Keratinocyte (primary cell): ENCODE data around the gene RENBP. TPM values are rescaled to one million over a fixed set of nuclear protein-coding genes. Genes with fewer than 3 reads are reported as not detected.

Experiments used
- DNase-seq: peaks from one replicate; pipeline ENCODE4 v3.0.0-alpha.2; 2011; ENCODE audit warnings: low read depth, missing footprints, low spot score
- FAIRE-seq: peaks from 2 replicates; lab custom pipeline; 2011; peaks lifted over from hg19 to GRCh38; lab: Jason Lieb, UNC
- H2AFZ ChIP-seq: 2 replicates; pipeline ENCODE4 v1.6.0; 2012; ENCODE audit warnings: low read length, control low read depth, inconsistent platforms; ENCODE audit not compliant: control insufficient read depth
- H3K27ac ChIP-seq: 2 replicates; pipeline ENCODE4 v1.5.1; 2011; ENCODE audit warnings: low read length; ENCODE audit not compliant: control insufficient read depth, insufficient read depth
- H3K27me3 ChIP-seq: 3 replicates; pipeline ENCODE4 v1.6.0; 2011; ENCODE audit warnings: low read length; ENCODE audit not compliant: control insufficient read depth, insufficient read depth; ENCODE audit errors: extremely low read depth
- H3K36me3 ChIP-seq, 2 experiments: 2 replicates in 1 of 2; 3 replicates in 1 of 2; pipeline ENCODE4 v1.5.1; 2011; ENCODE audit warnings: low read length in 2 of 2, mild to moderate bottlenecking in 1 of 2; ENCODE audit not compliant: control insufficient read depth in 2 of 2, insufficient read depth in 2 of 2; ENCODE audit errors: extremely low read depth in 1 of 2
- H3K4me1 ChIP-seq: 3 replicates; pipeline ENCODE4 v1.5.1; 2011; ENCODE audit warnings: low read length; ENCODE audit not compliant: control insufficient read depth, insufficient read depth; ENCODE audit errors: extremely low read depth
- H3K4me2 ChIP-seq: 3 replicates; pipeline ENCODE4 v1.6.0; 2011; ENCODE audit warnings: low read depth, low read length; ENCODE audit not compliant: control insufficient read depth, insufficient read depth; ENCODE audit errors: extremely low read depth
- H3K4me3 ChIP-seq, 3 experiments: fragments of 200-600 bp in 1 of 3; sonication (generic) in 1 of 3; 2 replicates in 2 of 3; 3 replicates in 1 of 3; pipeline ENCODE4 v1.5.1; 2011 to 2016; ENCODE audit warnings: low read length in 3 of 3, mild to moderate bottlenecking in 3 of 3, control low read depth in 2 of 3, inconsistent platforms in 1 of 3, low read depth in 1 of 3, mixed read lengths in 1 of 3, mixed run types in 1 of 3, moderate library complexity in 1 of 3; ENCODE audit not compliant: control insufficient read depth in 2 of 3, insufficient read depth in 2 of 3; ENCODE audit errors: extremely low read depth in 1 of 3
- H3K79me2 ChIP-seq: 2 replicates; pipeline ENCODE4 v1.6.0; 2012; ENCODE audit warnings: low read length; ENCODE audit not compliant: control insufficient read depth, insufficient read depth
- H3K9ac ChIP-seq: 3 replicates; pipeline ENCODE4 v1.6.0; 2011; ENCODE audit warnings: low read length; ENCODE audit not compliant: control insufficient read depth, insufficient read depth; ENCODE audit errors: extremely low read depth
- H3K9me1 ChIP-seq: 3 replicates; pipeline ENCODE4 v1.6.0; 2011; ENCODE audit warnings: low read length; ENCODE audit not compliant: control insufficient read depth, insufficient read depth; ENCODE audit errors: extremely low read depth
- H3K9me3 ChIP-seq: 2 replicates; pipeline ENCODE4 v1.5.1; 2012; ENCODE audit warnings: low read depth, low read length; ENCODE audit not compliant: control insufficient read depth
- H4K20me1 ChIP-seq: 3 replicates; pipeline ENCODE4 v1.6.0; 2011; ENCODE audit warnings: low read length; ENCODE audit not compliant: control insufficient read depth, insufficient read depth; ENCODE audit errors: extremely low read depth
- EZH2 ChIP-seq: IDR thresholded peaks from one replicate; pipeline ENCODE4 v1.6.1; 2012; ENCODE audit warnings: inconsistent platforms, mild to moderate bottlenecking, low read length, moderate library complexity
- dilution Hi-C: fragments of 300-500 bp; cut with MboI; formaldehyde crosslinking; loops from one replicate; pipeline ENCODE4 v1.7.0; 2020; ENCODE audit warnings: low sequenced_read_pairs; ENCODE audit not compliant: extremely low pct_ligation_motif_present
- polyA plus RNA-seq, 5 experiments: library from polyadenylated mRNA; depleted of rRNA in 3 of 5; stranded (reverse) in 3 of 5; stranded (forward) in 1 of 5; unstranded in 1 of 5; fragments of >200 nt; gene quantifications; 1 replicate in 1 of 5; 2 replicates in 3 of 5; 3 replicates in 1 of 5; pipeline versions ENCODE4 v1.2.1 to v1.2.3, GENCODE V29; 2011 to 2012; ENCODE audit warnings: missing spikeins in 2 of 5, low read depth in 1 of 5, low replicate concordance in 1 of 5
- TF ChIP-seq, protein P1 (sequence below), 3 experiments: IDR thresholded peaks in 1 of 3; conservative IDR thresholded peaks in 1 of 3; optimal IDR thresholded peaks in 1 of 3; 2 replicates in 2 of 3; 3 replicates in 1 of 3; pipeline versions ENCODE3 to v1.5.1; 2011; ENCODE audit warnings: low read length in 3 of 3, mild to moderate bottlenecking in 3 of 3, moderate library complexity in 2 of 3, control low read depth in 1 of 3, inconsistent platforms in 1 of 3; ENCODE audit not compliant: insufficient read depth in 2 of 3; ENCODE audit errors: extremely low read depth in 1 of 3

Gene RENBP
- polyA plus RNA-seq, 1 donor (not counting 4 experiments of a cell fraction or from before 2014, with no cell fraction given) = 0.16 TPM

DNA sequence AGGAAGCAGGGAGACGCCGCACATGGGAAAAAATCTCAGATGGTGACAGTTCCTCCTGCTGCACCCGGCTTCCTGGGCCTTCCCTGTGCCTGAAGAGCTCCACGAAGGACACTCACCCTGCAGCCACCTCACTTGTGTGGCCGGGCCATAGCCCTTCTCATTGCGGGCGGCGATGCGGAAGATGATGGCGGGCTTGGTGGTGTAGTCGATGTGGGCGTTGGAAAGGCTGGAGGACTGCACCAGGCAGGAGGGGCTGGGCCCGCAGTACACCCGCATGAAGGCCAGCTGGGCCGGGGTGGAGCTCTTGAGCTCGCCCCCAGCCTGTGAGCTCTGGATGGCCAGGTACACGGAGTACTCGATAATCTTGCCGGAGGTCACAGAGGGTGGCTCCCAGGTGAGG lies 5.7 kb upstream of the RENBP start:
- no peak for DNase-seq
- H3K9ac ChIP-seq = no peak overlapping the region
- H2AFZ ChIP-seq = no peak overlapping the region
- H3K4me3 ChIP-seq = no peak overlapping the region
- H3K27me3 ChIP-seq = no peaks in the 10 kb centered on the region
- H3K4me1 ChIP-seq = no peaks in the 10 kb centered on the region
- FAIRE-seq = no peak
- no peaks in the 10 kb centered on the region for H4K20me1 ChIP-seq
- H3K27ac ChIP-seq = no peak overlapping the region
- TF ChIP-seq, protein P1, sequence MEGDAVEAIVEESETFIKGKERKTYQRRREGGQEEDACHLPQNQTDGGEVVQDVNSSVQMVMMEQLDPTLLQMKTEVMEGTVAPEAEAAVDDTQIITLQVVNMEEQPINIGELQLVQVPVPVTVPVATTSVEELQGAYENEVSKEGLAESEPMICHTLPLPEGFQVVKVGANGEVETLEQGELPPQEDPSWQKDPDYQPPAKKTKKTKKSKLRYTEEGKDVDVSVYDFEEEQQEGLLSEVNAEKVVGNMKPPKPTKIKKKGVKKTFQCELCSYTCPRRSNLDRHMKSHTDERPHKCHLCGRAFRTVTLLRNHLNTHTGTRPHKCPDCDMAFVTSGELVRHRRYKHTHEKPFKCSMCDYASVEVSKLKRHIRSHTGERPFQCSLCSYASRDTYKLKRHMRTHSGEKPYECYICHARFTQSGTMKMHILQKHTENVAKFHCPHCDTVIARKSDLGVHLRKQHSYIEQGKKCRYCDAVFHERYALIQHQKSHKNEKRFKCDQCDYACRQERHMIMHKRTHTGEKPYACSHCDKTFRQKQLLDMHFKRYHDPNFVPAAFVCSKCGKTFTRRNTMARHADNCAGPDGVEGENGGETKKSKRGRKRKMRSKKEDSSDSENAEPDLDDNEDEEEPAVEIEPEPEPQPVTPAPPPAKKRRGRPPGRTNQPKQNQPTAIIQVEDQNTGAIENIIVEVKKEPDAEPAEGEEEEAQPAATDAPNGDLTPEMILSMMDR (optimal IDR thresholded peaks at IDR 0.05 in 1 of 3, IDR thresholded peaks at IDR 0.05 in 1 of 3, conservative IDR thresholded peaks at IDR 0.05 in 1 of 3; ENCODE audit: extremely low read depth in 1 of 3, insufficient read depth in 2 of 3, low read length in 3 of 3) = no peak
- TF ChIP-seq EZH2 = no peak
- peaks cover 18 to 27% of the 10 kb centered on the region in 2 experiments for H3K36me3 ChIP-seq
- H3K79me2 ChIP-seq = no peaks in the 10 kb centered on the region
- H3K9me1 ChIP-seq = no peaks in the 10 kb centered on the region
- dilution Hi-C loops = no loop called here
- no peak overlapping the region for H3K4me2 ChIP-seq
- no peaks in the 10 kb centered on the region for H3K9me3 ChIP-seq

DNA sequence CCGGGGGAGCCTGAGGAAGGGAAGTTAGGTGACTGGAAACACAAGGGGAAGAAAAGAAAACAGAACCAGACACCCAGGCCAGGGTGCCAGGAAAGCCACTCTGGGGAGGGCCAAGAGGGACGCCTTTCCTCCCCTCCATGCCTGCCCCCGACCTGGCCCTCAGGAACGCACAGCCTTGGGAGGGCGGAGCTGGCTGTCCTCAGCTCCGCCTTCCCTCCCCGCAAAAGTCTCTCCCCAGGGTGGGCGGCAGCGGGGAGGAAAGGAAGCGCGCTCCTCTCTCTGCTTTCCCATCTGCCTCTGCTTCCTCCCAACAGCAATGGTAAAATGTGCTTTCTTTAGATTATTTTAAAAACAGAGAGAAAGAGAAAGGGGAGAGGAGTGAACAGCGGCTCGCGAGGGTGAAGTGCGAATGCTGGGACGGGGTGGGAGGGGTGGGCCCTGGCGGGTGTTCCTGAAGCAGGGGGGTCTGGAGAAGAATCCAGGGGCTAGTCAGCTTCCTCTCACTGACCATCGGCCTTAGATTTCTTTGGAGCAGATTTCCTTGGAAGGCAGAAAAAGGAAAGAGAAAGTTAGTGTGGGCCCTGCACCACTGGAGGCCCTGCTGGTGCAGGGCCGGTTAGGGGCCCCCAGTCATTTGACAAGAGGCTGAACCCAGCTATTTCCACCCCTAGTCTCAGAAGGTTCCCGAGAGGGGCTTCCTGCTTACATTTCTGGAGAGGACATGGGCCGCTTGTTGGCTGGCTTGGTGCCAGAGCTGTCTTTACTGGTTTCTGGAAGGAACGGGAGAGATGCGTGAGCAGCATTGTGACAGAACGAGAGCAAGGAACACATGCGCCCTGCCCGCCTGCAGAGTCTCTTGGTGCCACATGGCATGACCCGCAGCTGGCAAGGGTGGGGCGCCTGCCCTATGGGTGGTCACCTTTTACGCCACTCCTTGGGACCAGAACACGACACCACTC lies 4.7 kb upstream of the RENBP start:
- dilution Hi-C loops = no loop called here
- Histone ChIP-seq H3K4me3 (no peak overlapping the region), H2AFZ (no peak overlapping the region), H3K27ac (no peak overlapping the region), H3K27me3 (no peaks in the 10 kb centered on the region), H3K4me2 (no peak overlapping the region), H3K4me1 (no peaks in the 10 kb centered on the region), H3K79me2 (no peaks in the 10 kb centered on the region), H3K9ac (no peak overlapping the region), H3K9me3 (no peaks in the 10 kb centered on the region), H4K20me1 (no peaks in the 10 kb centered on the region), H3K9me1 (no peaks in the 10 kb centered on the region), H3K36me3 (peaks cover 17 to 27% of the 10 kb centered on the region in 2 experiments)
- no peak for TF ChIP-seq EZH2
- TF ChIP-seq, protein P1 (optimal IDR thresholded peaks at IDR 0.05 in 1 of 3, IDR thresholded peaks at IDR 0.05 in 1 of 3, conservative IDR thresholded peaks at IDR 0.05 in 1 of 3; ENCODE audit: extremely low read depth in 1 of 3, insufficient read depth in 2 of 3, low read length in 3 of 3) = no peak
- no peak for DNase-seq
- no peak for FAIRE-seq
